CD4-positive, alpha-beta T cell treated with Interferon gamma for 1 hour (primary cell): ENCODE measurements around the gene IL1RN.

ENCODE experiments used
- DNase-seq: peaks from one replicate; pipeline ENCODE4 v3.0.0-alpha.2; 2020

IL1RN gene

DNA sequence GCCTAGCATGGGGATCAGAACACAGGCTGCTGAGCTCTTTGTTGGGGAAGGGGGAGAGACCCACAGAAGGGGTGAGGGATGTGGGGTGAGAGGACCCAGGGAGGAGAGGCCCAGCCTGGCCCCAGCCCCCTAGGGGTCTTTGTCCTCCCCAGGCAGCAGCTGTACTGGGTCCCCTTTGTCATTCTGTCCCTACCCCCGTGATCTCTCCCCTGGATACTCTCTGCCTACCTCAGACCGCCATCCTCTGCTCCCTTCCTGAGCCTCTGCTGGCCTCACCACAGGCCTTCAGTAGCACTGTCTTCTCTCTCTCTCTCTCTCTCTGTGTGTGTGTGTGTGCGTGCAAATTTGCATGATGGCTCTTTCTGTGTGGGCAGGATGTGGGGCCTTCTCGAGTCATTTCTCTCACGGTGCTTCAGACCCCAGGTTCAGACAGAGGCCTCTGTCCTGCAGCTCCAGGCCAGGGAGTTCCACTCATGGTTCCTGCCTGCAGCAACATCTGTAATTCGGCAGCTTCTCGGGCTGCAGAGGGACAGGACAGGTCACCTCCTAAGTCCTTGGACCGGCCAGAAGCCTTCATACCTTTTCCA is 47.7 kb downstream of the IL1RN start:
- DNase-seq = peak; percentile 72

DNA sequence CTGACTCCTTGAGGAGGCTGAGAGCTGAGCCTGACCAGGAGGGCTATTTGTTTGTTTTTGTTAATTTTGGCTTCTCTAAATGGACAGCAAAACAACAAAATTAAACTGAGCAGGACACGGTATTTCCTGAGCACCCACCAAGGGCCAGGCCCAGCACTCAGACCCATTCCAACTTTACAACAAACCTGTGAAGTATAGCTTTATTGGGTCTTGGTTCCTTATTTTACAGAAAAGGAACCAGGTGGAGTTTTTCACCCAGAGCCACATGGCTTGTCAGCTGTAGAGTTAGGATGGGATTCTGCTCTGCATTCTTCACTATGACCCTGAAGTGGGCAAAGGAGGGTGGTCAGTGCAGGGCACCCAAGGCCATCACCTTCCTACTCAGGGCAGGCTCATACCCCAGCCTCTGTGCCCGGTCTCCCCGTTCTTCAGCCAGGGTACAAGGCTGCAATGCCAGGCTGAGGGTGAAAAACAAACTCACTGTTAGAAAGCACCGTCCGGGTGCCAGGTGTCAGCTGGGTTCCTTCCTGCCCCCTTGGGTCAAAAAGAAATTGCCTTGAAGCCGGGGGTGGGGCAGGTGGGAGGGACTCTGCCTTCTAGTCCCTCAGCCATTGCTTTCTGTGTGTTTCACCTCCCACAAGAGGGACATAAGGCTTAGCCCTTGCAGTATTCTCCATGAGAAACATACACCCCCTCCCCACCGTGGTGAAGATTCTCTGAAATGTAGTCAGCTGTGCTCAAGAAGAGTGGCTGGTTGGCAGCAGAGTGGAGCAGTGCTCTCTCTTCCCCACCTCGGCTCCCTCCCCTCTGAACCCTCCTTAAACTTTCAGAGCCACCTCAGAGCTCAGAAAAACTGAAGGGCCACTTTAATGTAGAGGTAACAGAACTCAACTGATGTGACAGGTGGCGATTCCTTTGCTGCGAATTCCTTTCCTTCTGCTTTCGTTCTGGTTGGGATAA is 48.6 kb downstream of the IL1RN start:
- DNase-seq = peak; percentile 40

DNA sequence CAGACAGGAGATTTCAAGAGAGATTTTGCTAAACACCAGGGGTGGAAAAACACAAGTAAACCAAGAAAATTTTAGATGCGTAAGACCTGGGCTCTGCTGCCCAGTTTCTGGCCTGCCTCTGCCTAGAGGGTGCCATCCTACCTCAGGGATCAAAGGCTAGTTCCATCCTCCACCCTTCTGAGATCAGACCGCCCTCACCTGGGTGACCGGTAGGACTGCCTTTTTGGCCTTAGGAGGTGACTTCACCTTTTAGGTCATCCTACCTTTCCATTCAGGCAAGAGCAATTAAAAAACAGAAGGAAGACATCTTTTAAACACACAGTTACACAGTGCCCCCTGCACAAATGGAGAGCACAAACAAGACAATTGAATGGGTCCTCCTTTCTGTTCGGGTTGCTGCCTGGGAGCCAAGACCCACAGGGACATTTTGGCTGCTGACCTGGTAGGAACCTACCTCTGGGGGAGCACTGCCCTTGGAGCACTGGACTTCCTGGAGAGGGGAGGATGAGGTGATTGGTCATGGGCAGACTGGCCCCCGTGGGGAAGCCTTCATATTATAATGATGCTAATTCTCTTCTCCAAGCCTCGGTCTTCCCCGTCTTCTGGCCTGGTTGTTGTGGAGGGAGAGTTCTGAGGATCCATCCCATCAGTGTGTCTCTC is 49.4 kb downstream of the IL1RN start:
- no peak for DNase-seq

DNA sequence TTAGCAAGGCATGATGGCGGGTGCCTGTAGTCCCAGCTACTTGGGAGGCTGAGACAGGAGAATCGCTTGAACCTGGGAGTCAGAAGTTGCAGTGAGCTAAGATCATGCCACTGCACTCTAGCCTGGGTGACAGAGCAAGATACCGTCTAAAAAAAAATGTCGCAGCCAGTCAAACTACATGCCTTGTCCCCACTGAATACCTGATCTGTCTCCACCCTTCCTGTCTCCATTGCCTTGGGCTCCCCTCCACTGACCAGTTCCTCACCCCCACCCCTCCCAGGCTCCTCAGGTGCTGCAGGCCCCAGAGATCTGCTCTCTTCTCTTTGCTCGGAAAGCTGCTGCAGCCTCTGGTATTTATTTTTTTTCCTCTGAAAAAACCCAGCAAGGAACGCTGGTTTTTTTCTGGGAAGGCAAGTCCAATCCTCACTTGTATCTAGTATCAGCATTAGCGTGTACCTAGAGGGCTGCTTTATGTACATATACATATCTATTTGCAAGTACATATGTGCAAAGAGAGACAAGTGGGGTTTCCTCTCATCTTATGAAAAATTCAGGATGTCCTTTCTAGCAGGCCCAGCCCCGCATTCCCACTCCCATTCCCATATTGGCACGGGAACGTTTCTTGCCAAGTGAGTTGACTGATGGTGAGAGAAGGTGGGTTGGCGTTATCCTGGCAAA is 50.8 kb downstream of the IL1RN start:
- no peak for DNase-seq

DNA sequence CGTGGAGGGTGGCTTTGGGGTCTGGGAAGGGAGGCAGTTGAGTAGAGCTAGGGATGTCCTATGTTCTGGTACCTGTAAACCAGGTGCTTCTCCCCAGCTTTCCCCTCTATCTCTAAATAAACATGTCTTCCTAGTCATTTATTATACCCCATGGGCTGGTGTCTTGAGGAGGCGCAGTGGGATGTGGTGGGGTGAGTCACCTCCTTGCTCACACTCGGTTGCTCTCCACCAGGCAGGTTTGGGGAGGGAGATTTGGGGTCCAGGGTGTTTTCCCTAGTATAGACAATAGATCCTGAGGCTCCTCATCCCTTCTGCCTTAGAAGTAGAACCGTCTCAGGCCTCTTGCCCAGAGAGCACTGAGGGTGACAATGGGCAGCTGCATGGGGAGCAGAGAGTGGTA is 51.5 kb downstream of the IL1RN start:
- no peak for DNase-seq

DNA sequence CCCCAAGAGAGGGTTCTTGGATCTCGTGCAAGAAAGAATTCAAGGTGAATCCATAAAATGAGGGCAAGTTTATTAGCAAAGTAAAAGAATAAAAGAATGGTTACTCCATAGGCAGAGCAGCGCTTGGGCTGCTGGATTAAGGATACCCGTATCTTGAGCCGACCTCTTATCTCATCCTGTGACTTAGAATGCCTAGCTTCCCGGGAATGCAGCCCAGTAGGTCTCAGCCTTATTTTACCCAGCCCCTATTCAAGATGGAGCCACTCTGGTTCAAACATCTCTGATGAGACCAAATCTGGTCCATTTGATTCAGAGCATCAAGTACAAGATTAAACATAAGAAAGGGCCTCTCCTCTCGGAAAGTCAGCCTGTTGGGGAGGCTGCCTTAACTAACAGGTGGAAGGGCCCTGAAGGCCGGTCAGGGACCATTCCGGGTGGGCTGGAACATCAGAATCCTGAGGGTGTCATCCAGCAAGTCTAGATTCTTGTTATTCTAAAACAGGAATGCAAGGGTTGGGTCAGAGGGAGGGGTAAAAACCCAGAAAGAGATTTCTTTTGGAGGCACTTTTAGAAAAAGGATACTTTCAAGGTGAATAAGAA is 52.1 kb downstream of the IL1RN start:
- no peak for DNase-seq

DNA sequence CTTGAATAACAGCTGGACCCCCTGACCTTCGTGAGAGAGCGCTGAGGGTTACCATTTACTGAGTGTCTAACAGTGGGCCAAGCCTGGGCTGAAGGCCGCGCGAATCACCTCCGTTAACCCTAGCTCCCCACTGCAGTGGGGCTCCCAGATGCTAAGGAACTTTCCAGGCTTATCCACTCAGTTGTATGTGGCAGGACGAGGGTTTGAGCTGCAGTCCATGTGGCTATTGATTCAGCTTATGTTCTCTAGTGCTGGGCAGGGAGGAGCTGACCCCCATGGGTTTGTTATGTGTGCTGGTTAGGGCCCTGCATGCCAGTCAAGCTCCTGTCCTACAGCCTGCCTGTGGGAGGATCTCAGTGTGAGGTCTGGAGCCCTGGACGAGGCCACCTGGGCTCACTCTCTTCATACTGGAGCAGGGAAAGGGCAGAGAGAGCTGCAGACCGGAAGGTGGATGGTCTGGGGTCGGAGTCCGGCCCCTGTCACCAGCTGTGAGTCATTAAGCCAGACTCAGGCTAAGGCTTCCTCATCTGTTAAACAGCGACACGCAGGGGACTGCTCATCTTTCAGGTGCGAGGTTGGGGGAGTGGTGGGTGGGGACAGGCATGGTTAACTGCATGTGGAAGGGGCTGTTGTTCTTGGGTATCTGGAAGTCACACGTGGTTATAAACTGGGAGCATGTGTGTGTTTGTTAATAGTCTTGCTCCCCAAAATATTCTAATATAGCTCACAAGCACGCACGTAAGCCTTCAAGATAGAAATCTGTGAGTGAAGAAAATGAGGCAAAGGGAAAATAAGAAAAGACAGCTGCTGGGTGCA is 52.9 kb downstream of the IL1RN start:
- no peak for DNase-seq

DNA sequence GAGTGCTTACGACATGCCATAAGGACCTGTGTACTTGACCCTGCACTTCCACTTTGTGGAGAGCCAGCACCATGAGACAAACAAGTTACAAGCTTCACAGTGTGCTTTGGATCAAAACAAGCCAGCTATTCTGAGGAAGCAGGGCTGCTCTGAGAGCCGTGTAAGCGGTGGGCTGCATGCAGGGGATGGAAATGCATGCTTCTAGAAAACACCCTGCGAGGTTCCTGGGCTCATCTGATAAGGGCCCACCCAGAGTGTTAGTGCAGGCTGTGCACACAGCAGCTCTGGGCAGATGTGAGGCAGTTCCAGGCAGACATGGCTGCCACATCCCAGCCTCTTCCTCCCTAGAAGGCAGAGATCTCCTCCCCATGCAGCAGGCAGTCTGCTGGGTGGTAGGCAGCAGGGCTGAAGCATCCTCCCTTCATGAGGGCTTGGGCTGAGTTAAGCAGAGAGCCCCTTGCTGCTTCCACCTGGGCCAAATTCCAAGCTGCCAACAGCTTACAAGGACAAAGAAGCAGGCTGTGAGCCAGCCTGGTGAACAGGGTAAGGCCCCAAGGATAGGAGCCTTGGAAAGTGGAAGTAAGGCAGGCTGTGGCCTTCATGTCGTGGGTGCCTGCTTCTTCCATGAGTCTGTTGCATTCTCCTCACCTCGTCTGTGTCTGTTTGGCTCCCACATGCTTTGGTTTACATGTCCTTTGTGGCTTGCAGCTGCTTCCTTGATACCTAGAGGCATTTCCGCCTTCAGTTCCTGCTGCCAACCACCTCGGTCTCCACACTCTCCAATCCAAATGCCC is 54.1 kb downstream of the IL1RN start:
- DNase-seq = no peak

DNA sequence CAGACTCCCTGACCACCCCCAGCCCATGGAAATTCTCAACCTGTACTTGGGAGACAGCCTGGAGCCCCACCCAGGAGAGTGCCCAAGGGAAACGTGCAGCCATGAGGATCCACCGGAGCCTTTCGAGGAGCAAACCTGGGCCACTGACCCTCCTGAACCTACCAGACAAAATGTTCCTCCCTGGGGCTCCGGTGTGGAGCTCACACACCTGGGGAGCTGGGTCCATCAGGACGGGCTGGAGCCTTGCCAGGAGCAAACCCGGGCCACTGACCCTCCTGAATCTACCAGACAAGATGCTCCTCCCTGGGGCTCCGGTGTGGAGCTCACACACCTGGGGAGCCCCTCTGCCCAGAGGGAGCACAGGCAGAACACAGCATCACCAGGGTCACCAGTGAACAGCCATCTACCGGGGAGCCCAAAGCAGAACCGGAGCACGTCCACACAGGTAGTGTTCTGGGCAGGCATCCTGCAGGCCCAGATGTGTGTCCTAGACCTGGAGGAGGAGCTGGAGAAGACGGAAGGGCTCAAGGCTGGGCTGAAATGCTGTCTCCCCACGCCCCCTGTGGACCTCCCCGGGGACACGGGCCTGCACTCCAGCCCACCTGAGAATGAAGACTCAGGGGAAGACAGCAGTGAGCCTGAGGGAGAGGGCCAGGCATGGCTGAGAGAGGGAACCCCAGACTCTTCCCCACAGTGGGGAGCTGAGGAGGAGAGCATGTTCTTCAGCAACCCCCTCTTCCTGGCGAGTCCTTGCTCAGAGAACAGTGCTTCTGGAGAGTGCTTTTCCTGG is 55.3 kb downstream of the IL1RN start:
- no peak for DNase-seq

DNA sequence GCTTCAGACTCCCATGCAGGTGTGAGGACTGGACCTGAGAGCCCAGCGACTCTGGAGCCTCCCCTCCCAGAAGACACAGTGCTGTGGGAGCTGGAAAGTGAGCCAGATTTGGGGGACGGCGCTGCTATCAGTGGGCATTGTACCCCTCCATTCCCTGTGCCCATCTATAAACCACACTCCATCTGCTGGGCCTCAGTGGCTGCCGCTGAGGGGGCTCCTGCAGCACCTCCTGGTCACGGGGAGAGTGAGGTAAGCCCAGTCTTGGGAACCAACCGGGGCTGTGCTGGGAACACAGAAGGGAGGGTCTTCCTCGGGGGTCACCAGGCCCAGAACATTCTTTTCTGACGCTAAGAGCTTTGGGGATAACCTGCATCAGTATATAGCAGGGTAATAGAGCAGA is 55.9 kb downstream of the IL1RN start:
- DNase-seq = no peak
